HepG2 (cell line): ENCODE measurements around the gene DUSP9. TPM values are rescaled to one million over a fixed set of nuclear protein-coding genes. Genes with fewer than 3 reads are reported as not detected.

ENCODE experiments used
- HCFC1 ChIP-seq: fragments of 150-350 bp; IDR thresholded peaks from 2 replicates; pipeline ENCODE4 v1.6.1; 2014; ENCODE audit warnings: low read depth, low read length
- MAFG ChIP-seq: sonication (generic); formaldehyde crosslinking; IDR thresholded peaks from 2 replicates; pipeline ENCODE4 v1.5.1; 2020; ENCODE audit warnings: mild to moderate bottlenecking, missing genetic modification reagents
- SKI ChIP-seq: fragments of 450-650 bp; IDR thresholded peaks from one replicate; pipeline ENCODE4 v1.6.1; 2018; ENCODE audit warnings: mild to moderate bottlenecking; ENCODE audit not compliant: partially characterized antibody
- SMYD3 ChIP-seq: sonication (generic); formaldehyde crosslinking; IDR thresholded peaks from 2 replicates; pipeline ENCODE4 v1.8.1; 2023; ENCODE audit warnings: mild to moderate bottlenecking, missing genetic modification reagents
- ZBTB10 ChIP-seq: sonication (generic); formaldehyde crosslinking; IDR thresholded peaks from 2 replicates; pipeline ENCODE4 v1.4.0; 2020; ENCODE audit warnings: missing genetic modification reagents, borderline replicate concordance
- ZC3H13 ChIP-seq: sonication (generic); formaldehyde crosslinking; IDR thresholded peaks from 2 replicates; pipeline ENCODE4 v1.8.1; 2023; ENCODE audit warnings: mild to moderate bottlenecking, missing genetic modification reagents, moderate library complexity
- ZNF430 ChIP-seq: sonication (generic); formaldehyde crosslinking; IDR thresholded peaks from 2 replicates; pipeline ENCODE4 v1.9.0; 2021; ENCODE audit warnings: mild to moderate bottlenecking, missing genetic modification reagents
- ZNF484 ChIP-seq: sonication (generic); formaldehyde crosslinking; IDR thresholded peaks from 2 replicates; pipeline ENCODE4 v1.5.1; 2020; ENCODE audit warnings: mild to moderate bottlenecking, low read depth, missing genetic modification reagents, borderline replicate concordance
- ZNF616 ChIP-seq: sonication (generic); formaldehyde crosslinking; IDR thresholded peaks from 2 replicates; pipeline ENCODE4 v1.5.0; 2020; ENCODE audit warnings: low read depth, mild to moderate bottlenecking, missing genetic modification reagents
- ZNF772 ChIP-seq: sonication (generic); formaldehyde crosslinking; IDR thresholded peaks from 2 replicates; pipeline ENCODE4 v1.5.0; 2020; ENCODE audit warnings: mild to moderate bottlenecking, missing genetic modification reagents
- polyA plus RNA-seq, 8 experiments: library from polyadenylated mRNA; depleted of rRNA in 3 of 8; stranded (reverse) in 7 of 8; unstranded in 1 of 8; fragments of >200 nt; fragmentation: Illumina TruSeq in 4 of 8; extraction: Trizol in 4 of 8; gene quantifications; 2 replicates each; pipeline versions ENCODE4 v1.2.1 to v1.2.3, GENCODE V29; 2011 to 2016; ENCODE audit warnings: low read depth in 4 of 8, missing spikeins in 1 of 8, mixed read lengths in 1 of 8; ENCODE audit not compliant: insufficient read depth in 1 of 8
- total RNA-seq, 5 experiments: library from RNA; depleted of rRNA; stranded (reverse); fragments of >200 nt; fragmentation: Illumina TruSeq; extraction: Trizol; gene quantifications; 2 replicates each; pipeline ENCODE4 v1.2.3, GENCODE V29; 2016; ENCODE audit warnings: low read depth in 1 of 5
- TF ChIP-seq, protein P1 (sequence below): sonication (generic); formaldehyde crosslinking; IDR thresholded peaks from 2 replicates; pipeline ENCODE4 v1.4.0; 2020; ENCODE audit warnings: mild to moderate bottlenecking, missing genetic modification reagents, borderline replicate concordance
- TF ChIP-seq, protein P2 (sequence below): sonication (generic); formaldehyde crosslinking; conservative IDR thresholded peaks from 2 replicates; pipeline ENCODE4 v1.8.1; 2023; ENCODE audit warnings: missing genetic modification reagents
- TF ChIP-seq, protein P3 (sequence below): sonication (generic); formaldehyde crosslinking; IDR thresholded peaks from 2 replicates; pipeline ENCODE4 v1.8.1; 2022; ENCODE audit warnings: low read depth, mild to moderate bottlenecking, missing genetic modification reagents

The DUSP9 gene
- total and polyA plus RNA-seq, 2 of the 13 experiments (the other 11 are each of a cell fraction or from before 2014, with no cell fraction given): 235 to 435 TPM

DNA sequence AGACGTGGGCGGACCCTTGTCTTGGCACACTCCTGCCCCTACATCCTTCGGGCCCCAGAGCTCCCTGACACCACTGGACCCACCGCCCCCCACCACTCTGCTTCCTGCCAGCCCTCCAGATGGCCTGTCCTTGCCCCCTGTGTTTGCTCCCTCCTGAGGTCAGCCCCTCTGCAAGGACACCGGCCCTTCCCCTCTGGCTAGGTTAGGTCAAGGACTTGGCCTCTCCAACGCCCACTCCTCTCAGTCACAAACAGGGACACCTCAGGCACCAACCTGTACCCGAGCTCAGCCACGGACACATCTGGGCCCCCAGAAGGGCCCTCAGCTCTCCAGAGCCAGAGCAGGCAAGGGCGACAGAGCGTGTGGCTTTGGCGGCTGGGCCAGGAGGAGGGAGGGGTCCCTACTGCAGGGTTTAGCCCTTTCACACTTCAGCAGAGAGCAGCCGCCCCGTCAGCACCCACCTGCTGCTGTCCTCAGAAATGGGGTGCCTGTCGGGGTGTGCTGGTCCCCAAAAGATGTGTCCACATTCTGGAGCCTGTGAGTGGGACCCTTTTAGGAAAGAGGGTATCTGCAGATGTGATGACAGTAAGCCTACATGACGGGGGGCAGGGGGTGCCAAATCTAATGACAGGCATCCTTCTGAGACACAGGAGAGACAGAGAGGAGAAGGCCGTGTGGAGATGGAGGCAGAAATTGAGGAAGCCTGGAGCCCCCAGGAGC is 23.5 kb upstream of the DUSP9 start (continued):
- TF ChIP-seq, protein P1, sequence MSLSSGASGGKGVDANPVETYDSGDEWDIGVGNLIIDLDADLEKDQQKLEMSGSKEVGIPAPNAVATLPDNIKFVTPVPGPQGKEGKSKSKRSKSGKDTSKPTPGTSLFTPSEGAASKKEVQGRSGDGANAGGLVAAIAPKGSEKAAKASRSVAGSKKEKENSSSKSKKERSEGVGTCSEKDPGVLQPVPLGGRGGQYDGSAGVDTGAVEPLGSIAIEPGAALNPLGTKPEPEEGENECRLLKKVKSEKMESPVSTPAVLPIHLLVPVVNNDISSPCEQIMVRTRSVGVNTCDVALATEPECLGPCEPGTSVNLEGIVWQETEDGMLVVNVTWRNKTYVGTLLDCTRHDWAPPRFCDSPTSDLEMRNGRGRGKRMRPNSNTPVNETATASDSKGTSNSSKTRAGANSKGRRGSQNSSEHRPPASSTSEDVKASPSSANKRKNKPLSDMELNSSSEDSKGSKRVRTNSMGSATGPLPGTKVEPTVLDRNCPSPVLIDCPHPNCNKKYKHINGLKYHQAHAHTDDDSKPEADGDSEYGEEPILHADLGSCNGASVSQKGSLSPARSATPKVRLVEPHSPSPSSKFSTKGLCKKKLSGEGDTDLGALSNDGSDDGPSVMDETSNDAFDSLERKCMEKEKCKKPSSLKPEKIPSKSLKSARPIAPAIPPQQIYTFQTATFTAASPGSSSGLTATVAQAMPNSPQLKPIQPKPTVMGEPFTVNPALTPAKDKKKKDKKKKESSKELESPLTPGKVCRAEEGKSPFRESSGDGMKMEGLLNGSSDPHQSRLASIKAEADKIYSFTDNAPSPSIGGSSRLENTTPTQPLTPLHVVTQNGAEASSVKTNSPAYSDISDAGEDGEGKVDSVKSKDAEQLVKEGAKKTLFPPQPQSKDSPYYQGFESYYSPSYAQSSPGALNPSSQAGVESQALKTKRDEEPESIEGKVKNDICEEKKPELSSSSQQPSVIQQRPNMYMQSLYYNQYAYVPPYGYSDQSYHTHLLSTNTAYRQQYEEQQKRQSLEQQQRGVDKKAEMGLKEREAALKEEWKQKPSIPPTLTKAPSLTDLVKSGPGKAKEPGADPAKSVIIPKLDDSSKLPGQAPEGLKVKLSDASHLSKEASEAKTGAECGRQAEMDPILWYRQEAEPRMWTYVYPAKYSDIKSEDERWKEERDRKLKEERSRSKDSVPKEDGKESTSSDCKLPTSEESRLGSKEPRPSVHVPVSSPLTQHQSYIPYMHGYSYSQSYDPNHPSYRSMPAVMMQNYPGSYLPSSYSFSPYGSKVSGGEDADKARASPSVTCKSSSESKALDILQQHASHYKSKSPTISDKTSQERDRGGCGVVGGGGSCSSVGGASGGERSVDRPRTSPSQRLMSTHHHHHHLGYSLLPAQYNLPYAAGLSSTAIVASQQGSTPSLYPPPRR: peak; percentile 88; the same call in 1 of the 2 replicates
- TF ChIP-seq ZC3H13 (CRISPR knock-in tag) (no peak; the same call in 1 of the 2 replicates), ZNF616 (CRISPR knock-in tag) (no peak), SKI (peak; percentile 73), ZNF430 (CRISPR knock-in tag) (peak; percentile 32; the same call in 1 of the 2 replicates), ZBTB10 (0 out of 2 replicates have a peak, but pooled peaks have one; percentile 69), ZNF484 (CRISPR knock-in tag) (no peak), SMYD3 (CRISPR knock-in tag) (no peak), HCFC1 (no peak), ZNF772 (CRISPR knock-in tag) (peak; percentile 77; the same call in 1 of the 2 replicates), MAFG (no peak)
- TF ChIP-seq, protein P2, sequence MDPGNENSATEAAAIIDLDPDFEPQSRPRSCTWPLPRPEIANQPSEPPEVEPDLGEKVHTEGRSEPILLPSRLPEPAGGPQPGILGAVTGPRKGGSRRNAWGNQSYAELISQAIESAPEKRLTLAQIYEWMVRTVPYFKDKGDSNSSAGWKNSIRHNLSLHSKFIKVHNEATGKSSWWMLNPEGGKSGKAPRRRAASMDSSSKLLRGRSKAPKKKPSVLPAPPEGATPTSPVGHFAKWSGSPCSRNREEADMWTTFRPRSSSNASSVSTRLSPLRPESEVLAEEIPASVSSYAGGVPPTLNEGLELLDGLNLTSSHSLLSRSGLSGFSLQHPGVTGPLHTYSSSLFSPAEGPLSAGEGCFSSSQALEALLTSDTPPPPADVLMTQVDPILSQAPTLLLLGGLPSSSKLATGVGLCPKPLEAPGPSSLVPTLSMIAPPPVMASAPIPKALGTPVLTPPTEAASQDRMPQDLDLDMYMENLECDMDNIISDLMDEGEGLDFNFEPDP: no peak
- TF ChIP-seq, protein P3, sequence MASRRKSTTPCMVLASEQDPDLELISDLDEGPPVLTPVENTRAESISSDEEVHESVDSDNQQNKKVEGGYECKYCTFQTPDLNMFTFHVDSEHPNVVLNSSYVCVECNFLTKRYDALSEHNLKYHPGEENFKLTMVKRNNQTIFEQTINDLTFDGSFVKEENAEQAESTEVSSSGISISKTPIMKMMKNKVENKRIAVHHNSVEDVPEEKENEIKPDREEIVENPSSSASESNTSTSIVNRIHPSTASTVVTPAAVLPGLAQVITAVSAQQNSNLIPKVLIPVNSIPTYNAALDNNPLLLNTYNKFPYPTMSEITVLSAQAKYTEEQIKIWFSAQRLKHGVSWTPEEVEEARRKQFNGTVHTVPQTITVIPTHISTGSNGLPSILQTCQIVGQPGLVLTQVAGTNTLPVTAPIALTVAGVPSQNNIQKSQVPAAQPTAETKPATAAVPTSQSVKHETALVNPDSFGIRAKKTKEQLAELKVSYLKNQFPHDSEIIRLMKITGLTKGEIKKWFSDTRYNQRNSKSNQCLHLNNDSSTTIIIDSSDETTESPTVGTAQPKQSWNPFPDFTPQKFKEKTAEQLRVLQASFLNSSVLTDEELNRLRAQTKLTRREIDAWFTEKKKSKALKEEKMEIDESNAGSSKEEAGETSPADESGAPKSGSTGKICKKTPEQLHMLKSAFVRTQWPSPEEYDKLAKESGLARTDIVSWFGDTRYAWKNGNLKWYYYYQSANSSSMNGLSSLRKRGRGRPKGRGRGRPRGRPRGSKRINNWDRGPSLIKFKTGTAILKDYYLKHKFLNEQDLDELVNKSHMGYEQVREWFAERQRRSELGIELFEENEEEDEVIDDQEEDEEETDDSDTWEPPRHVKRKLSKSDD: no peak
